PC-3 (cell line): ENCODE measurements around the gene PSMA4.

Experiments used
- CTCF ChIP-seq: fragments of 300-600 bp; sonication (generic); conservative IDR thresholded peaks from 2 replicates; pipeline ENCODE4 v1.5.1; 2017; ENCODE audit warnings: antibody characterized with exemption, low read depth, mild to moderate bottlenecking, low read length
- EZH2 ChIP-seq: fragments of 300-600 bp; sonication (generic); IDR thresholded peaks from one replicate; pipeline ENCODE4 v1.6.1; 2017; ENCODE audit warnings: antibody characterized with exemption, mild to moderate bottlenecking, low read length; ENCODE audit not compliant: unreplicated experiment
- EZH2phosphoT487 ChIP-seq: fragments of 300-600 bp; sonication (generic); IDR thresholded peaks from 2 replicates; pipeline ENCODE4 v1.6.1; 2018; ENCODE audit warnings: mild to moderate bottlenecking, antibody characterized with exemption, low read length, borderline replicate concordance

- TF ChIP-seq EZH2, result no peak
- no peak for TF ChIP-seq CTCF
- no peak for TF ChIP-seq EZH2phosphoT487
Observed at GRCh38 chr15:78540871-78541743, 863 bp downstream of the PSMA4 start.
